K562 (cell line): ENCODE results near the gene TYW1B. TPM values are rescaled to one million over a fixed set of nuclear protein-coding genes. Genes with fewer than 3 reads are reported as not detected.
"Not testable (repeated sequence)": the region's sequence is repeated elsewhere in the genome, so short reads cannot be mapped to it uniquely, and the experiment has no call there.

Experiments used
- ATAC-seq: fragments of 200-7000 bp; cut with Tn5 transposase; 3 replicates; pipeline ENCODE4 v1.9.1; 2020; ENCODE audit warnings: moderate library complexity
- BruUV-seq: library from RNA; stranded (reverse); fragments of 400-500 nt; replicated peaks from 2 replicates; lab custom pipeline; 2021; lab: Mats Ljungman, UMichigan
- CTCF ChIA-PET: fragments of 300-600 bp; formaldehyde crosslinking; extraction: SDS; loops from one replicate; lab custom pipeline; 2021; ENCODE audit warnings: low intra/inter-chr PET ratio; lab: Yijun Ruan, JAX
- POLR2A ChIA-PET: fragments of 300-600, 350-650 bp; sonication (Branson Sonifier 250); formaldehyde crosslinking; extraction: SDS; loops from one replicate; lab custom pipeline; 2021; ENCODE audit warnings: antibody characterized with exemption, inconsistent platforms; lab: Yijun Ruan, JAX
- DNase-seq, 4 experiments: peaks; one replicate each; pipeline versions ENCODE4 v3.0.0 to v3.0.0-alpha.2; 2011 to 2018; ENCODE audit warnings: low spot score in 3 of 4, mixed read lengths in 3 of 4; ENCODE audit errors: extremely low read depth in 1 of 4
- FAIRE-seq: peaks from 2 replicates; lab custom pipeline; 2011; peaks lifted over from hg19 to GRCh38; lab: Jason Lieb, UNC
- H2AFZ ChIP-seq: 2 replicates; pipeline ENCODE4 v1.6.0; 2011; ENCODE audit warnings: low read depth, low read length, control low read depth, inconsistent platforms
- H3K27ac ChIP-seq: fragments of 200-600 bp; 3 replicates; pipeline ENCODE4 v1.8.0; 2011; ENCODE audit warnings: low read depth, mild to moderate bottlenecking, control low read depth, inconsistent platforms, low read length, moderate library complexity, mixed read lengths; ENCODE audit errors: extremely low read depth
- H3K27me3 ChIP-seq, 2 experiments: fragments of 300-600 bp in 1 of 2; 2 replicates in 1 of 2; 3 replicates in 1 of 2; pipeline versions ENCODE4 v1.6.0 to v1.8.0; 2011; ENCODE audit warnings: inconsistent platforms in 2 of 2, low read length in 2 of 2, mild to moderate bottlenecking in 1 of 2, mixed read lengths in 1 of 2, moderate library complexity in 1 of 2; ENCODE audit not compliant: control insufficient read depth in 2 of 2, insufficient read depth in 2 of 2
- H3K36me3 ChIP-seq: fragments of 300-600 bp; 3 replicates; pipeline ENCODE4 v1.8.0; 2011; ENCODE audit warnings: mild to moderate bottlenecking, low read length, inconsistent platforms; ENCODE audit not compliant: control insufficient read depth, insufficient read depth
- H3K4me1 ChIP-seq, 2 experiments: fragments of 200-600 bp in 1 of 2; replicated peaks in 1 of 2; 2 replicates in 1 of 2; 3 replicates in 1 of 2; pipeline versions ENCODE4 v1.5.1 to v1.8.0; 2011; ENCODE audit warnings: inconsistent platforms in 2 of 2, low read length in 2 of 2, mild to moderate bottlenecking in 1 of 2, mixed read lengths in 1 of 2, moderate library complexity in 1 of 2; ENCODE audit not compliant: control insufficient read depth in 2 of 2, insufficient read depth in 2 of 2
- H3K4me2 ChIP-seq: 2 replicates; pipeline ENCODE4 v1.6.1; 2011; ENCODE audit warnings: low read length, control low read depth, inconsistent platforms, mixed read lengths; ENCODE audit not compliant: insufficient read depth
- H3K4me3 ChIP-seq: fragments of 200-600 bp; sonication (generic), shearing (Covaris generic); 2 replicates; pipeline ENCODE4 v1.5.1; 2016; ENCODE audit warnings: control low read depth, inconsistent platforms
- H3K79me2 ChIP-seq: fragments of 200-600 bp; 3 replicates; pipeline ENCODE4 v1.8.0; 2011; ENCODE audit warnings: low read length, inconsistent platforms; ENCODE audit not compliant: control insufficient read depth, insufficient read depth
- H3K9ac ChIP-seq, 2 experiments: 2 replicates each; pipeline versions ENCODE4 v1.6.0 to v1.6.1; 2011; ENCODE audit warnings: low read depth in 2 of 2, low read length in 2 of 2, control low read depth in 1 of 2, inconsistent platforms in 1 of 2, mild to moderate bottlenecking in 1 of 2, mixed read lengths in 1 of 2; ENCODE audit not compliant: insufficient read depth in 1 of 2
- H3K9me1 ChIP-seq: one replicate; pipeline ENCODE4 v1.6.0; 2011; ENCODE audit warnings: inconsistent platforms, mild to moderate bottlenecking, low read length, moderate library complexity; ENCODE audit not compliant: control insufficient read depth, insufficient read depth
- H3K9me3 ChIP-seq: replicated peaks from 2 replicates; pipeline ENCODE4 v1.5.1; 2011; ENCODE audit warnings: low read depth, low read length, inconsistent platforms; ENCODE audit not compliant: control insufficient read depth, insufficient read depth
- H4K20me1 ChIP-seq: replicated peaks from 2 replicates; pipeline ENCODE4 v1.6.1; 2011; ENCODE audit warnings: low read length, inconsistent platforms, mixed read lengths; ENCODE audit not compliant: control insufficient read depth, insufficient read depth
- CBFA2T2 ChIP-seq: fragments of 450-650 bp; conservative IDR thresholded peaks from 2 replicates; pipeline ENCODE4 v1.6.1; 2017; ENCODE audit warnings: mild to moderate bottlenecking
- CC2D1A ChIP-seq: fragments of 450-650 bp; IDR thresholded peaks from 2 replicates; pipeline ENCODE4 v1.6.1; 2017; ENCODE audit warnings: mild to moderate bottlenecking
- MEF2D ChIP-seq: conservative IDR thresholded peaks from 2 replicates; pipeline ENCODE4 v1.6.1; 2016; ENCODE audit warnings: low read depth, missing genetic modification characterization, missing compliant biosample characterization
- MTA2 ChIP-seq: fragments of 450-650 bp; IDR thresholded peaks from 2 replicates; pipeline ENCODE4 v1.6.1; 2016; ENCODE audit warnings: low read depth
- NFE2 ChIP-seq: IDR thresholded peaks from 2 replicates; pipeline ENCODE4 v1.6.1; 2014; ENCODE audit warnings: antibody characterized with exemption, low read depth
- SOX6 ChIP-seq: fragments of 450-650 bp; IDR thresholded peaks from 2 replicates; pipeline ENCODE4 v1.6.1; 2014; ENCODE audit warnings: mild to moderate bottlenecking
- TRIM24 ChIP-seq, 2 experiments: fragments of 450-650 bp; IDR thresholded peaks; 2 replicates each; pipeline ENCODE4 v1.6.1; 2016
- WGBS: fragments of 100-300 bp; shearing (Covaris generic); methylation state at CpG from one replicate; pipeline ENCODE4 v1.1.6; 2016; ENCODE audit warnings: low coverage, mixed read lengths; ENCODE audit not compliant: insufficient coverage; ENCODE audit errors: missing lambda C conversion rate; 5-methylcytosine and 5-hydroxymethylcytosine counted together
- in situ Hi-C: fragments of 300-500 bp; cut with MboI; formaldehyde crosslinking; loops from 4 replicates; pipeline ENCODE4 v1.15.0; 2018; ENCODE audit warnings: inconsistent platforms, mixed read lengths
- intact Hi-C: fragments of 100-400 bp; cut with micrococcal nuclease; formaldehyde crosslinking; loops from 2 replicates; pipeline ENCODE4 v1.14.2; 2022
- polyA plus RNA-seq, 8 experiments: library from polyadenylated mRNA; depleted of rRNA in 4 of 8; stranded (reverse) in 5 of 8; unstranded in 3 of 8; fragments of >200 nt; fragmentation: Nextera tagmentation in 2 of 8; fragmentation: Illumina TruSeq in 1 of 8; extraction: Ambion mirVana in 2 of 8; extraction: Trizol in 1 of 8; gene quantifications; 2 replicates each; pipeline versions ENCODE4 v1.2.1 to v1.2.3, GENCODE V29; 2011 to 2014; ENCODE audit warnings: inconsistent platforms in 1 of 8, missing spikeins in 1 of 8
- total RNA-seq, 7 experiments: library from RNA; depleted of rRNA in 6 of 7; stranded (reverse); fragments of >200 nt in 6 of 7; fragmentation: Illumina TruSeq in 2 of 7; extraction: Trizol in 2 of 7; gene quantifications; 2 replicates each; pipeline versions ENCODE4 v1.2.1 to v1.2.3, GENCODE V29; 2011 to 2021; ENCODE audit warnings: low replicate concordance in 1 of 7
- TF ChIP-seq, protein P1 (sequence below), 2 experiments: fragments of 450-650 bp in 1 of 2; IDR thresholded peaks; 2 replicates each; pipeline ENCODE4 v1.6.1; 2011 to 2017; ENCODE audit warnings: low read depth in 2 of 2, antibody characterized with exemption in 1 of 2, borderline replicate concordance in 1 of 2, low read length in 1 of 2, mild to moderate bottlenecking in 1 of 2, mixed read lengths in 1 of 2; ENCODE audit not compliant: control insufficient read depth in 1 of 2
- TF ChIP-seq, protein P2 (sequence below): sonication (generic); formaldehyde crosslinking; IDR thresholded peaks from 2 replicates; pipeline ENCODE4 v1.8.1; 2022; ENCODE audit warnings: missing genetic modification reagents

Gene TYW1B
- total and polyA plus RNA-seq, 9 of the 15 experiments (the other 6 are each of a cell fraction or from before 2014, with no cell fraction given) = 5.8 to 14.7 (median 9.8) TPM

DNA sequence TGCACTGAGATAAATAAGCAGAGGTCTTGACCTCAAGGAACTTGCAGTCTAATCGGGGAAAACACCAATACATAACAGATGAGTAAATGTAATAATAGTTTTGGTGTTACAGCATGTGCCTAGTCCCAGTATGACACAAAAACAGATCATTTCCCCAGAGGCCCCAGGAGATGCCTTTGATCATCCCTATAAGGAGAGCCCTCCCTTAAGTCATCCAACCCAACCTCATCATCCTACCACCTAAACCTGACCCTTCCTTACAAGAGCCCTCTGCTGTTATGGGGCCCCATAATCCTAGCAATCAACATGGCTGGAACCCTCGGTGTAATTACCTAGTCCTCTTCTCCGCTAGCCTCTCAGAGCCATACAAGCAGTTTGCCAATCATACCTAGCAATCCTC lies 116.1 kb downstream of the TYW1B start:
- H3K4me2 ChIP-seq, CTCF ChIA-PET, H3K9me1 ChIP-seq, H3K79me2 ChIP-seq, POLR2A ChIA-PET, FAIRE-seq, H3K9me3 ChIP-seq, H2AFZ ChIP-seq, in situ Hi-C loops, ATAC-seq, BruUV-seq, H3K27me3 ChIP-seq, H3K4me3 ChIP-seq, DNase-seq, H3K4me1 ChIP-seq, H3K27ac ChIP-seq, H3K36me3 ChIP-seq, H4K20me1 ChIP-seq, H3K9ac ChIP-seq: not testable (repeated sequence)
- 86% methylated on average over 3 of the region's 3 CpGs for WGBS
- intact Hi-C loops = loop anchor here (2.0 kb wide), 1 partner anchor 29 kb away; no protein-coding TSS in a partner anchor

DNA sequence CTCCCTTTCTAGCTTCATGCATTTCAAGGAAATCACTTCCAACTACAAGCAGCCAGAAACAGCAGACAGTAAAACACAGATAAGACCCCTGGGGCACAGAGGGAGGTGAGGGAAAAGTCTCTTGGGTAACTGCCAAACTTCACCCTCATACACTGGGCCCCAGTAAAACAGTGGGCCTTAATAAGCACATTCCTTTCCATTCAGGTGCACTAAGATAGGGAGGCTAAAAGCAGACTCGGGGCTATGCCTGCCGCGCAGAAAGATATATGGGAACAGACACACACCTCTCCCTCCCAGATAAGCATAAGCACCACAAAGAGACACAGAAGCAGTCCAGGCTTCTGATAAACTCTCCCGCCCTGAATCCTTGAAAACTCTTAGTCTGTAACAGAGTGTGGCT lies 117.0 kb downstream of the TYW1B start:
- CTCF ChIA-PET = no interaction called here
- in situ Hi-C loops = no loop called here
- peak; percentile 99 for TF ChIP-seq CBFA2T2
- peak; percentile 95 for TF ChIP-seq MTA2
- TF ChIP-seq, protein P1, sequence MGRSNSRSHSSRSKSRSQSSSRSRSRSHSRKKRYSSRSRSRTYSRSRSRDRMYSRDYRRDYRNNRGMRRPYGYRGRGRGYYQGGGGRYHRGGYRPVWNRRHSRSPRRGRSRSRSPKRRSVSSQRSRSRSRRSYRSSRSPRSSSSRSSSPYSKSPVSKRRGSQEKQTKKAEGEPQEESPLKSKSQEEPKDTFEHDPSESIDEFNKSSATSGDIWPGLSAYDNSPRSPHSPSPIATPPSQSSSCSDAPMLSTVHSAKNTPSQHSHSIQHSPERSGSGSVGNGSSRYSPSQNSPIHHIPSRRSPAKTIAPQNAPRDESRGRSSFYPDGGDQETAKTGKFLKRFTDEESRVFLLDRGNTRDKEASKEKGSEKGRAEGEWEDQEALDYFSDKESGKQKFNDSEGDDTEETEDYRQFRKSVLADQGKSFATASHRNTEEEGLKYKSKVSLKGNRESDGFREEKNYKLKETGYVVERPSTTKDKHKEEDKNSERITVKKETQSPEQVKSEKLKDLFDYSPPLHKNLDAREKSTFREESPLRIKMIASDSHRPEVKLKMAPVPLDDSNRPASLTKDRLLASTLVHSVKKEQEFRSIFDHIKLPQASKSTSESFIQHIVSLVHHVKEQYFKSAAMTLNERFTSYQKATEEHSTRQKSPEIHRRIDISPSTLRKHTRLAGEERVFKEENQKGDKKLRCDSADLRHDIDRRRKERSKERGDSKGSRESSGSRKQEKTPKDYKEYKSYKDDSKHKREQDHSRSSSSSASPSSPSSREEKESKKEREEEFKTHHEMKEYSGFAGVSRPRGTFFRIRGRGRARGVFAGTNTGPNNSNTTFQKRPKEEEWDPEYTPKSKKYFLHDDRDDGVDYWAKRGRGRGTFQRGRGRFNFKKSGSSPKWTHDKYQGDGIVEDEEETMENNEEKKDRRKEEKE (IDR thresholded peaks at IDR 0.05; ENCODE audit: borderline replicate concordance in 1 of 2, control insufficient read depth in 1 of 2, low read depth in 2 of 2, low read length in 1 of 2) = no peak
- TF ChIP-seq CC2D1A = peak; percentile 97; the same call in 1 of the 2 replicates
- TF ChIP-seq MEF2D (tag) = no peak
- peak; percentile 97 for TF ChIP-seq SOX6
- peak; percentile 96 to 98 for TF ChIP-seq TRIM24 (IDR thresholded peaks at IDR 0.05)
- TF ChIP-seq, protein P2, sequence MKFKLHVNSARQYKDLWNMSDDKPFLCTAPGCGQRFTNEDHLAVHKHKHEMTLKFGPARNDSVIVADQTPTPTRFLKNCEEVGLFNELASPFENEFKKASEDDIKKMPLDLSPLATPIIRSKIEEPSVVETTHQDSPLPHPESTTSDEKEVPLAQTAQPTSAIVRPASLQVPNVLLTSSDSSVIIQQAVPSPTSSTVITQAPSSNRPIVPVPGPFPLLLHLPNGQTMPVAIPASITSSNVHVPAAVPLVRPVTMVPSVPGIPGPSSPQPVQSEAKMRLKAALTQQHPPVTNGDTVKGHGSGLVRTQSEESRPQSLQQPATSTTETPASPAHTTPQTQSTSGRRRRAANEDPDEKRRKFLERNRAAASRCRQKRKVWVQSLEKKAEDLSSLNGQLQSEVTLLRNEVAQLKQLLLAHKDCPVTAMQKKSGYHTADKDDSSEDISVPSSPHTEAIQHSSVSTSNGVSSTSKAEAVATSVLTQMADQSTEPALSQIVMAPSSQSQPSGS (CRISPR knock-in tag) = no peak
- peak; percentile 72 for TF ChIP-seq NFE2

More for the DNA sequence above, 117.0 kb downstream of the TYW1B start:
- intact Hi-C loops = loop anchor here (2.0 kb wide), 1 partner anchor 28 kb away; no protein-coding TSS in a partner anchor
- H3K79me2 ChIP-seq = no peaks in the 10 kb centered on the region
- WGBS = 2% methylated on average over 4 of the region's 4 CpGs
- peak overlapping the region; percentile 47; the same call in 1 of the 3 replicates for H3K27ac ChIP-seq
- DNase-seq (peak; percentile 54 to 96 (median 74)), FAIRE-seq (peak; percentile 95), ATAC-seq (peak; percentile 99)
- no peak overlapping the region for H3K9ac ChIP-seq
- no peaks in the 10 kb centered on the region for H3K9me1 ChIP-seq
- H4K20me1 ChIP-seq = no peaks in the 10 kb centered on the region
- peaks cover 3 to 5% of the 10 kb centered on the region in 2 experiments; a peak in 3 of 5 replicates for H3K4me1 ChIP-seq
- no peaks in the 10 kb centered on the region for H3K27me3 ChIP-seq
- no peak overlapping the region for H3K4me3 ChIP-seq
- peak overlapping the region; percentile 8; the same call in 1 of the 2 replicates for H3K4me2 ChIP-seq
- peaks cover 2% of the 10 kb centered on the region; the same call in 1 of the 2 replicates for H3K9me3 ChIP-seq
- BruUV-seq = no TSS peak
- H3K36me3 ChIP-seq = peaks cover 4% of the 10 kb centered on the region
- H2AFZ ChIP-seq = no peak overlapping the region
- POLR2A ChIA-PET = interaction anchor here (0.6 kb wide), 1 partner anchor 948 kb away, joined by 3 read pairs; no protein-coding TSS in a partner anchor
